VCaP (cell line): ENCODE results near the gene TLE5.

Experiments used
- H3K27ac ChIP-seq: fragments of 450-650 bp; 2 replicates; pipeline ENCODE4 v1.5.1; 2017
- TF ChIP-seq, protein P1 (sequence below): fragments of 450-650 bp; conservative IDR thresholded peaks from 2 replicates; pipeline ENCODE4 v1.5.1; 2017; ENCODE audit warnings: mild to moderate bottlenecking, moderate library complexity

TLE5 gene

DNA sequence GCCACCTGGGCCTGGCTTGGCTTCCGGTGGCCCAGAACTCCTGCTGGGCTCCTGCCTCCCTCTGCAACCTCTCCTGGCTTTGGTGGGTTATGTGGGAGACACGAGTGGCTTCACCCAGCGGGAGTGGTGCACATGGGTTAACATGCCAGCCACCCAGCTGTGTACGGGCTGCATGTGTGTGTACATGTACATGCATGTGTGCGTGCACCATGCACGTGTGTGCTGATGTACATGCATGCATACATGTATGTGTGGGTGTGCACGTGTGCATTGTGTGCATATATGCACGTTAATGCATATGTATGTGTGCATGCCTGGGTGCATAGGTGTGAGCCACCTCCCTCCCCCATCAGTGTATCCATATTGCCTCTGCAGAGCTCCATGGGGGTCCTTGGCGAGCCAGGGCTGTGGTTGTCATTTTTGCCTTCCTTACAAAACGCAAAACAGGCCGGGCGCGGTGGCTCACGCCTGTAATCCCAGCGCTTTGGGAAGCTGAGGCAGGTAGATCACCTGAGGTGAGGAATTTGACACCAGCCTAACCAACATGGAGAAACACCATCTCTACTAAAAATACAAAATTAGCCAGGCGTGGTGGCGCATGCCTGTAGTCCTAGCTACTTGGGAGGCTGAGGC is 44.3 kb upstream of the TLE5 start:
- no peak overlapping the region for H3K27ac ChIP-seq
- TF ChIP-seq, protein P1, sequence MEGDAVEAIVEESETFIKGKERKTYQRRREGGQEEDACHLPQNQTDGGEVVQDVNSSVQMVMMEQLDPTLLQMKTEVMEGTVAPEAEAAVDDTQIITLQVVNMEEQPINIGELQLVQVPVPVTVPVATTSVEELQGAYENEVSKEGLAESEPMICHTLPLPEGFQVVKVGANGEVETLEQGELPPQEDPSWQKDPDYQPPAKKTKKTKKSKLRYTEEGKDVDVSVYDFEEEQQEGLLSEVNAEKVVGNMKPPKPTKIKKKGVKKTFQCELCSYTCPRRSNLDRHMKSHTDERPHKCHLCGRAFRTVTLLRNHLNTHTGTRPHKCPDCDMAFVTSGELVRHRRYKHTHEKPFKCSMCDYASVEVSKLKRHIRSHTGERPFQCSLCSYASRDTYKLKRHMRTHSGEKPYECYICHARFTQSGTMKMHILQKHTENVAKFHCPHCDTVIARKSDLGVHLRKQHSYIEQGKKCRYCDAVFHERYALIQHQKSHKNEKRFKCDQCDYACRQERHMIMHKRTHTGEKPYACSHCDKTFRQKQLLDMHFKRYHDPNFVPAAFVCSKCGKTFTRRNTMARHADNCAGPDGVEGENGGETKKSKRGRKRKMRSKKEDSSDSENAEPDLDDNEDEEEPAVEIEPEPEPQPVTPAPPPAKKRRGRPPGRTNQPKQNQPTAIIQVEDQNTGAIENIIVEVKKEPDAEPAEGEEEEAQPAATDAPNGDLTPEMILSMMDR: no peak

DNA sequence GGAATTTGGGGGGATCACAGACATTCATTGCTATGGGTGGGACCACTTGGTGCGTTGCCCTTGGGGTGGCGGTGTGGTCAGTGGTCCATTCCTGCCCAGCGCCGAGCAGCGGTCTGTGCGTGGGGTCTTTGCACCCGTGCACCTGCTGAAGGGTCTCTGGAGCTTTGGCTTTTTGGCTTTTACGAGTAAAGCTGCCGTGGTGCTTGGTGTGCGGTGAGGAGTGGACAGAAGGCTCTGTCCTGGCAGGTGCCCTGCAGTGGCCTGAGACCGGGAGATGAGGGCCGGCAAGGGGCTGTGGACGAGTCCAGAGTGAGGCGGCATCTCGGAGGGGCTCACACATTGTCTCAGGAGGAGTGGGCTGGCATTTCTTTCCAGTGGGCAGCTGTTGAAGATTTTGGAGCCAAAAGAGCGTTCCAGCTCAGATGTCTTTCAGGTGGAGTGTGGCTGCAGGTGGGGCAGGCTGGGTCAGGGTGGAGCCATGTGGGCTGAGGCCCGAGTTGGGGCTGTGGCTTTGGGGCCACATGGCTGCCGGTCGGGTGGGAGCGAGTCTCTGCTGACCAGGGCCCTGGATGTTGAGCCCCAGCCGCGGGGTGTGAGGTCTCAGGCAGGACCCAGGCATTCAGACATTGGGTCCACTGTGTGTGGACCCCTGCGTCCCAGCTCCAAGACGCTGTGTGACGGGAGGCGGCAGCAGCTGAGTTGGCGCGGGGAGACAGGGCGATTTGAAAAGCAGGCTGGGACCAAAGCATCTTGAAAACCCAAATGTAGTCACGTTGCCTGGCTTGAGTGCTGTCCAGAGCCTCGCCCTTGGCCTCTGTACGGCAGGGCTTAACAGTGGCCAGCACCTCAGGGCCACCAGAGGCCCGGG is 43.6 kb upstream of the TLE5 start:
- TF ChIP-seq, protein P1: no peak
- no peak overlapping the region for H3K27ac ChIP-seq

DNA sequence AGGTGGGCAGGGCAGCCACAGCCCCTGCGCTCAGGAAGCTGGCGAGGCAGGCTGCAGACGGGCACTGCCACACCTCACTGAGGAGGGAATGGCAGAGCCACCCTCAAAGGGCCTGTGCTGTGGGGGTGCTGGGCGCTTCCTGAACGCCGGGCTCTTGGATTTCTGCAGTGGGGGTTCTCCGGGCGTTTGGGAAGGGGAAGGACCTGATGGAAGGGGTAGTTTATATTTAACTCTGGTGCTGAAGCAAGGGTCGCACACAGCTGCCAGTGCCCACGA is 42.4 kb upstream of the TLE5 start:
- no peak overlapping the region for H3K27ac ChIP-seq

DNA sequence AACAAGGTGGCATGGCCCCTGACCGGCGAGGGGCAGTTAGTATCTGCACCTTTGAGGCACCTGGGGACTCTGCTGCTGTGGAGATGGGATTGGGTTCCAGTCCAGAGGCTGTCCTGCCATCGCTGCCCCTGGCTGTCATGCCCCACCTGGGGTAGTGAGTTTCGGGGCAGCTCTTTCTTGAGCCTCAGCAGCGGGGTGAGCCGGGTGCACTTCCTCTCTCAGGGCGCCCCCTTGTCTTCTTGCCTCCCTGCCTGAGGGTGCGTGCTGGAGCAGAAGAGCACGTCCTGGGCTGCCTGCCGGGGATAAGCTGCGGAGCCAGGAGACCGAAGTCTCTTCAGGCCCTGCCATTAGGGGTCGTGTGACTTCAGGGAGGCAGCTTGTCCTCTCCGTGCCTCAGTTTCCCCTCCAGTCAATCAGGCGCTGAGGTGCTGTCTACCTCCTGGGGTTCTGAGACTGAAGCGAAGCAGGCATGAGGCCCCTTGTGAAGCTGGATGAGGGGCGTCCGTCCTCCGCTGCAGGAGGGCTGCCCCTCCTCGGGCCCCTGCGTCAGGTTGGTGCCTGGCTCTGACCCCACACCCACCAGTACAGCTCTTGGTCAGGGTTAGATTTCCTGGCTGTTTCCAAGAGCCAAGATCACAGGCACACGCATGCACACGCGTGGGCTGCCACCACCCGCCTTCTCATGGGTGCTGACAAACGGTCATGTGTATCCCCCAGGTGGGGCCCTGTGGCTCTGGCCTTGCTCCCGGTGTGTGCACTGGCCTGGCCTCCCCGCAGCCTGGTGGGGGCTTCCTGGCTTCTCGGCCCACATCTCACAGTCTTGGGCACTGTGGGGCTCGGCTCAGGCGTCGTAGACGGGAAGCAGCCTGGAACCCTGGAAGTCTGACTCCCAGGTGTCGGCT is 40.2 kb upstream of the TLE5 start:
- TF ChIP-seq, protein P1: no peak
- no peak overlapping the region for H3K27ac ChIP-seq

More for the DNA sequence above, 42.4 kb upstream of the TLE5 start:
- TF ChIP-seq, protein P1: no peak

DNA sequence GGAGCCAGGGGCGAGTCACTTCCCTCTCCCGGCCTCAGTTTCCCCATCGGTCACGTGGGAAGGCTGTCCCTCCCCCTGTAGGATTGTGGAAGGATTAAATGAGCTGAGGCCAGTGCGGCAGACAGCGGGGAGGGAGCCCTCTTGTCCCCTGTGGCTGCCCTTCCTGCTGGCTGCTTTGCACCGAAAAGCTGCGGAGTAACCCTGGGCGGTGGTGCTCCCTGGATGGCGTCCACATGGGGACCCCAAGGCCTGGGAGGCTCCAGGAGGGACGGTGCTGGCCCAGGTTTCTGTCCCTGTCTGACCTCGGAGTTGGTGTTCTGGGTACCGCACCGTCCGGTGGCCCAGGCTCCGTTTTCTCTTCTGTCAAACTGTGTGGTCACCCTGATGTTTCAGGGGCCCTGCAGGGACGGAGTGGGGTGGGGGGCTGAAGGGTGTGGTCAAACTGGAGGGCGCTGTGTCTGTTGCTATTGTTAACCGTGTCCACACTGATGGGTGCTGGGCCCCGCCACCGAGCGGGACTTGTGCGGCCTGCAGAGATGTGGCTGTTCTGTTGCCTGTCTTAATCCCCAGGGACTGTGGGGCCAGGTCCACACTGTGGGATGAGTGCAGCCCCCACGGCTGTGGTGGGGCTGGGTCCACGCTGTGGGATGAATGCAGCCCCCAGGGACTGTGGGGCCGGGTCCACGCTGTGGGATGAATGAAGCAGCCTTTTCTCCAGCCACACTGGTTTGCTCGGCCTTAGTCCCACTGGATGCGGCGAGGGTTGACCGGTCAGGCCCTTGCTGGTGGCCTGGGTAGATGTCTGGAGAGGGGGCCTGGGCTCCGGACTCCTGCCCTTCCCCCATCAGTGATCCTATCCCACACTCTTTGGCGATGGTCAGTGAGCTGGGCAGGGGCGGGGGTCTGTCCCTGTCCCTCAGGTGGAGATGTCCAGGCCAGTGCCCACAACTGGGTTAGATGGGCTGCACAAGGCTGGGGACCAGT is 38.7 kb upstream of the TLE5 start:
- no peak overlapping the region for H3K27ac ChIP-seq
- TF ChIP-seq, protein P1: no peak

DNA sequence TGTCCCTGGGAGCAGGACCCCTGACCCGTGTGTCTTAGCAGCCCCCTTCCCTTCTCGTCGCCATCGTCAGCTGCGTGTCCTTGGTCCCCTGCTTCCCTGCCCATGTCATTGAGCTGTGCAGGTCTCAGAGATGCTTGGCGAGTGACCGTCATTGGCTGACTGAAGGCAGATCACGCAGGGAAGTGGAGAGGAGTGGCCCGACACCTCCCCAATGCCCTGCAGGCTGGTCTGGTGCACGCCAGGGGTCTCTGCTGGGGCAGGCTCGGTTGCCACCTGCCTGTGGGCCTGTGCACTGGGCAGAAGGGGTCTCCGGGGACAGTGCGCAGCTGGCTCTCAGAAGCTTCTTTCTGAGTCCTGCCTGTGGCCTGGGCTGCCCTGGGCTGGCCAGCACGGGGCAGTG is 38.0 kb upstream of the TLE5 start:
- TF ChIP-seq, protein P1: no peak
- no peak overlapping the region for H3K27ac ChIP-seq
